ENCODE data around the gene ROBO4. TPM values are rescaled to one million over a fixed set of nuclear protein-coding genes. Genes with fewer than 3 reads are reported as not detected.

ROBO4 gene
- total and polyA plus RNA-seq, 5 donors = 11.7 to 17.4 (median 16.1) TPM

- ATAC-seq = no peak
These were observed 1.5 kb downstream of the ROBO4 start for GRCh38 chr11:124896071-124896750.

GRCh38 chr11:124895471-124895971, 2.1 kb downstream of the ROBO4 start:
- WGBS = 67% methylated on average over 20 of the region's 20 CpGs
- Histone ChIP-seq H3K9me3 (ENCODE audit: control insufficient read depth, low read length) (no peaks in the 10 kb centered on the region), H3K4me1 (ENCODE audit: control insufficient read depth, insufficient read depth, low read length) (peaks cover 11% of the 10 kb centered on the region), H3K27ac (ENCODE audit: low read length) (peak overlapping the region; percentile 46), H3K4me3 (ENCODE audit: low read length) (peak overlapping the region; percentile 36), H3K27me3 (ENCODE audit: control insufficient read depth, insufficient read depth) (no peaks in the 10 kb centered on the region)
- intact Hi-C loops (cut with DNase I) = no loop called here
- no peak for ATAC-seq
- peak in 1 of 3 donors; percentile 51 for DNase-seq

More at GRCh38 chr11:124896071-124896750, 1.5 kb downstream of the ROBO4 start:
- intact Hi-C loops (cut with DNase I) = no loop called here
- WGBS = 71% methylated on average over 16 of the region's 16 CpGs
- peak overlapping the region; percentile 46 for H3K27ac ChIP-seq (ENCODE audit: low read length)
- peaks cover 8% of the 10 kb centered on the region for H3K4me1 ChIP-seq (ENCODE audit: control insufficient read depth, insufficient read depth, low read length)
- DNase-seq = peak in 1 of 3 donors; percentile 58
- no peaks in the 10 kb centered on the region for H3K9me3 ChIP-seq (ENCODE audit: control insufficient read depth, low read length)
- no peaks in the 10 kb centered on the region for H3K27me3 ChIP-seq (ENCODE audit: control insufficient read depth, insufficient read depth)
- peak overlapping the region; percentile 36 for H3K4me3 ChIP-seq (ENCODE audit: low read length)

GRCh38 chr11:124894606-124895430, 2.8 kb downstream of the ROBO4 start:
- 69% methylated on average over 4 of the region's 4 CpGs for WGBS
- intact Hi-C loops (cut with DNase I) = no loop called here
- DNase-seq = peak in 1 of 3 donors; percentile 28
- peak overlapping the region; percentile 10 for H3K27ac ChIP-seq (ENCODE audit: low read length)
- H3K9me3 ChIP-seq (ENCODE audit: control insufficient read depth, low read length) = no peaks in the 10 kb centered on the region
- H3K4me1 ChIP-seq (ENCODE audit: control insufficient read depth, insufficient read depth, low read length) = peaks cover 11% of the 10 kb centered on the region
- H3K4me3 ChIP-seq (ENCODE audit: low read length) = peak overlapping the region; percentile 36
- ATAC-seq = no peak
- H3K27me3 ChIP-seq (ENCODE audit: control insufficient read depth, insufficient read depth) = no peaks in the 10 kb centered on the region

- ATAC-seq (no peak), DNase-seq (peak in 1 of 3 donors; percentile 36)
- Histone ChIP-seq H3K9me3 (ENCODE audit: control insufficient read depth, low read length) (no peaks in the 10 kb centered on the region), H3K27me3 (ENCODE audit: control insufficient read depth, insufficient read depth) (no peaks in the 10 kb centered on the region), H3K27ac (ENCODE audit: low read length) (no peak overlapping the region), H3K4me1 (ENCODE audit: control insufficient read depth, insufficient read depth, low read length) (peaks cover 10% of the 10 kb centered on the region), H3K4me3 (ENCODE audit: low read length) (no peak overlapping the region)
- intact Hi-C loops (cut with DNase I) = no loop called here
- 83% methylated on average over 14 of the region's 14 CpGs for WGBS
These were observed 3.8 kb downstream of the ROBO4 start for GRCh38 chr11:124893781-124894401.

- Histone ChIP-seq H3K9me3 (ENCODE audit: control insufficient read depth, low read length) (no peaks in the 10 kb centered on the region), H3K27me3 (ENCODE audit: control insufficient read depth, insufficient read depth) (no peaks in the 10 kb centered on the region), H3K4me1 (ENCODE audit: control insufficient read depth, insufficient read depth, low read length) (peaks cover 8% of the 10 kb centered on the region), H3K4me3 (ENCODE audit: low read length) (no peak overlapping the region), H3K27ac (ENCODE audit: low read length) (peak overlapping the region; percentile 45)
- intact Hi-C loops (cut with DNase I) = no loop called here
- ATAC-seq (no peak), DNase-seq (peak in 2 of 3 donors; percentile 46 to 69)
- WGBS = 50% methylated on average over 9 of the region's 9 CpGs
These were observed 4.8 kb downstream of the ROBO4 start for GRCh38 chr11:124892750-124893454.

GRCh38 chr11:124892146-124892545, 5.5 kb downstream of the ROBO4 start:
- H3K9me3 ChIP-seq (ENCODE audit: control insufficient read depth, low read length) = no peaks in the 10 kb centered on the region
- peak overlapping the region; percentile 30 for H3K27ac ChIP-seq (ENCODE audit: low read length)
- 76% methylated on average over 2 of the region's 2 CpGs for WGBS
- intact Hi-C loops (cut with DNase I) = no loop called here
- no peak for ATAC-seq
- no peaks in the 10 kb centered on the region for H3K27me3 ChIP-seq (ENCODE audit: control insufficient read depth, insufficient read depth)
- peaks cover 8% of the 10 kb centered on the region for H3K4me1 ChIP-seq (ENCODE audit: control insufficient read depth, insufficient read depth, low read length)
- no peak for DNase-seq
- no peak overlapping the region for H3K4me3 ChIP-seq (ENCODE audit: low read length)

GRCh38 chr11:124891373-124891861, 6.2 kb downstream of the ROBO4 start:
- Histone ChIP-seq H3K27me3 (ENCODE audit: control insufficient read depth, insufficient read depth) (no peaks in the 10 kb centered on the region), H3K27ac (ENCODE audit: low read length) (peak overlapping the region; percentile 21), H3K9me3 (ENCODE audit: control insufficient read depth, low read length) (no peaks in the 10 kb centered on the region), H3K4me1 (ENCODE audit: control insufficient read depth, insufficient read depth, low read length) (peaks cover 8% of the 10 kb centered on the region), H3K4me3 (ENCODE audit: low read length) (no peak overlapping the region)
- intact Hi-C loops (cut with DNase I) = no loop called here
- peak; percentile 46 to 89 (median 88) for DNase-seq
- ATAC-seq = peak; percentile 40 to 80
- WGBS = 32% methylated on average over 12 of the region's 12 CpGs

- Histone ChIP-seq H3K27ac (ENCODE audit: low read length) (no peak overlapping the region), H3K4me1 (ENCODE audit: control insufficient read depth, insufficient read depth, low read length) (peaks cover 8% of the 10 kb centered on the region), H3K4me3 (ENCODE audit: low read length) (no peak overlapping the region), H3K27me3 (ENCODE audit: control insufficient read depth, insufficient read depth) (no peaks in the 10 kb centered on the region), H3K9me3 (ENCODE audit: control insufficient read depth, low read length) (no peaks in the 10 kb centered on the region)
- ATAC-seq = no peak
- DNase-seq = peak in 1 of 3 donors; percentile 44
- intact Hi-C loops (cut with DNase I) = no loop called here
- WGBS = 51% methylated on average over 9 of the region's 9 CpGs
These were observed 6.8 kb downstream of the ROBO4 start for GRCh38 chr11:124890683-124891372.

- intact Hi-C loops (cut with DNase I) = no loop called here
- ATAC-seq (no peak), DNase-seq (no peak)
- Histone ChIP-seq H3K4me3 (ENCODE audit: low read length) (no peak overlapping the region), H3K27ac (ENCODE audit: low read length) (no peak overlapping the region), H3K4me1 (ENCODE audit: control insufficient read depth, insufficient read depth, low read length) (peaks cover 8% of the 10 kb centered on the region), H3K27me3 (ENCODE audit: control insufficient read depth, insufficient read depth) (no peaks in the 10 kb centered on the region), H3K9me3 (ENCODE audit: control insufficient read depth, low read length) (no peaks in the 10 kb centered on the region)
- 89% methylated on average over 2 of the region's 2 CpGs for WGBS
These were observed 7.5 kb downstream of the ROBO4 start for GRCh38 chr11:124890151-124890550.

Data from right cardiac atrium (tissue), 5 donors.